ENCODE results near the gene TEC. TPM values are rescaled to one million over a fixed set of nuclear protein-coding genes. Genes with fewer than 3 reads are reported as not detected.

TEC gene
- total RNA-seq, 2 experiments from 2014 or later: 3.6 to 4.2 TPM

DNA sequence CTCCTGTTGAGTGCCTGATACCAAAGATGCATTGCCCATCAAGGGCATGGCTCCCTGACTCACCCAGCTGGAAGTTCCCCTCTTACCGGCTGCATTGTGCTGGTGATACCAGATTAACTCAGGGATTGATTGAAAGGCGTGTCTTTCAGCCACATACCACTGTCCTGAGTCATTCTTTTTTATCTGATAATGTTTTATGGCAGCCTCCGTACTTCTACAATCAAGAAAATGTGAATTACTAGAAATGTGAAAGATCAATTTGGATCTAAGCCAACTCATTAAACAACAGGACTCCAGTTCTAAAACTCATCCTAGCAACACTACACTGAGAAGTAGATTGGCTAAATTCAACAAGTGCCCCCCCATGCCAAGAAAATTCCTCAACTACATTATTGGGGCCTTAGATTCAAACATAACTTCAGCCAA is 175.6 kb downstream of the TEC start:
- DNase-seq: peak; percentile 71
- ChIA-PET CTCF (interaction anchor here (0.6 to 5.9 kb wide), 3 partner anchors 15 to 60 kb away, joined by 3 to 32 read pairs (median 7); no protein-coding TSS in a partner anchor), POLR2A (interaction anchor here (0.9 to 1.2 kb wide), 2 partner anchors 24 to 37 kb away, joined by 3 read pairs; no protein-coding TSS in a partner anchor)
- H3K4me1 Mint-ChIP-seq (ENCODE audit: low read depth): peaks cover 26% of the 10 kb centered on the region
- peaks cover 14% of the 10 kb centered on the region for H3K36me3 Mint-ChIP-seq (ENCODE audit: low read depth)
- TF ChIP-seq, protein P1, sequence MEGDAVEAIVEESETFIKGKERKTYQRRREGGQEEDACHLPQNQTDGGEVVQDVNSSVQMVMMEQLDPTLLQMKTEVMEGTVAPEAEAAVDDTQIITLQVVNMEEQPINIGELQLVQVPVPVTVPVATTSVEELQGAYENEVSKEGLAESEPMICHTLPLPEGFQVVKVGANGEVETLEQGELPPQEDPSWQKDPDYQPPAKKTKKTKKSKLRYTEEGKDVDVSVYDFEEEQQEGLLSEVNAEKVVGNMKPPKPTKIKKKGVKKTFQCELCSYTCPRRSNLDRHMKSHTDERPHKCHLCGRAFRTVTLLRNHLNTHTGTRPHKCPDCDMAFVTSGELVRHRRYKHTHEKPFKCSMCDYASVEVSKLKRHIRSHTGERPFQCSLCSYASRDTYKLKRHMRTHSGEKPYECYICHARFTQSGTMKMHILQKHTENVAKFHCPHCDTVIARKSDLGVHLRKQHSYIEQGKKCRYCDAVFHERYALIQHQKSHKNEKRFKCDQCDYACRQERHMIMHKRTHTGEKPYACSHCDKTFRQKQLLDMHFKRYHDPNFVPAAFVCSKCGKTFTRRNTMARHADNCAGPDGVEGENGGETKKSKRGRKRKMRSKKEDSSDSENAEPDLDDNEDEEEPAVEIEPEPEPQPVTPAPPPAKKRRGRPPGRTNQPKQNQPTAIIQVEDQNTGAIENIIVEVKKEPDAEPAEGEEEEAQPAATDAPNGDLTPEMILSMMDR (IDR thresholded peaks at IDR 0.05): no peak
- no peak overlapping the region for H3K4me3 Mint-ChIP-seq
- intact Hi-C loops (cut with micrococcal nuclease): no loop called here
- no peaks in the 10 kb centered on the region for H3K27me3 Mint-ChIP-seq
- H3K27ac Mint-ChIP-seq: peak overlapping the region; percentile 65
- ATAC-seq: peak; percentile 99
- H3K9me3 Mint-ChIP-seq: no peaks in the 10 kb centered on the region

DNA sequence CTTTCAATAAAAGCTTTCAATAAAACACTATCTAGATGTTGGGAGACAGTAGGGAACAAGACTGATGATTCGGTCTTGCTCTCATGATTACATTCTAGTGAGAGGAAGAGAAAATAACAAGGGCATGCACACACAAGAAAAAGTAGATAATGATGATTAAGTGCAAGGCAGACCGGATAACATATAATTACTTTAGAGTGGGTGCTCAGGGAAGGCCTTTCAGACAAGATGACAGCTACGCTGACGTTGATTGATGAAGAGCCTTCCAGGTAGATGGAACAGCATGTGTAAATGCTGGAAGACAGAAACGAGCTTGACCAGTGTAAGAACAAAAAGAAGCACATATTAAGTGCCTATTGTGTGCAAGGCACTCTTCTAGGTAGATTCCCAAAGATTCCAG is 179.0 kb downstream of the TEC start:
- intact Hi-C loops (cut with micrococcal nuclease): no loop called here
- peaks cover 25% of the 10 kb centered on the region for H3K36me3 Mint-ChIP-seq (ENCODE audit: low read depth)
- H3K27me3 Mint-ChIP-seq: no peaks in the 10 kb centered on the region
- DNase-seq: no peak
- ChIA-PET POLR2A (no interaction called here), CTCF (interaction anchor here (0.7 to 2.3 kb wide), 9 partner anchors 9 to 88 kb away, joined by 3 to 13 read pairs (median 3); partner anchors contain the start of genes CNGA1 and NIPAL1)
- peaks cover 34% of the 10 kb centered on the region for H3K4me1 Mint-ChIP-seq (ENCODE audit: low read depth)
- H3K9me3 Mint-ChIP-seq: no peaks in the 10 kb centered on the region
- no peak overlapping the region for H3K4me3 Mint-ChIP-seq
- TF ChIP-seq, protein P1 (IDR thresholded peaks at IDR 0.05): no peak
- no peak overlapping the region for H3K27ac Mint-ChIP-seq
- ATAC-seq: no peak

DNA sequence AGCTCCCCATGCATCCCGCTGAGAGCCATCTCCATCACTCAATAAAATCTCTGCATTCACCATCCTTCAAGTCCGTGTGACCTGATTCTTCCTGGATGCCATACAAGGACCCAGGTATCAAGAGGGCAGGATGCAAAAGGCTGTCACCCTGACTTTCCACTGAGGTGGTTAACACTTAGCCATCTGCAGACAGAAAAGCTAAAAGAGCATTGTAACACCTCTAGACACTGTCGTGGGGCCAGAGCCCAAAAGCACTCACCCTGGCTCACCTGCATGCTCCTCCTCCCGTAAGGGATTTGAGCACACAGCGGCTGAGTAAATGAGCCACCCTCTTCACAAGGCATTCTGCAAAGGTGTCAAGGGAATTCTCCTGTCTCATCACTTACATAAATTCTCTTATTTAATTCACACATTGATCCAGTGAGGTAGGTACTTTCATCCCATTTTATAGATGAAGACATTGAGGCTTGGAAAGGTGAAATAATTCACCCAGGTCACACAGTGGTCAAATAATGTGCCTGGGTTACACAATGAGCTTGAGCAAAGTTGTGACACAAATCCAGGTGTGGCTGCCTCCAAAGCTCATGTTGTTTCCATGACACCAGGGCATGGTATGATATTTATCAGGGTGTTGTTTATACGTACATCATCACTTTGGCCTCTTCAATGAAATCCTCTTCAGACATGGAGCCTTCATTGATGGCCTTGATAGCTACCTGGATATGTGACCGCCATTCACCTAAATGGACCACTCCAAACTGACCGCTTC is 183.6 kb downstream of the TEC start:
- H3K4me3 Mint-ChIP-seq: no peak overlapping the region
- H3K27me3 Mint-ChIP-seq: no peaks in the 10 kb centered on the region
- peaks cover 36% of the 10 kb centered on the region for H3K4me1 Mint-ChIP-seq (ENCODE audit: low read depth)
- ATAC-seq: peak; percentile 49
- POLR2A ChIA-PET: interaction anchor here (0.7 to 0.8 kb wide), 2 partner anchors 12 to 23 kb away, joined by 3 to 4 read pairs; no protein-coding TSS in a partner anchor
- no peaks in the 10 kb centered on the region for H3K9me3 Mint-ChIP-seq
- CTCF ChIA-PET: interaction anchor here (0.8 to 6.5 kb wide), 17 partner anchors 11 to 159 kb away, joined by 3 to 90 read pairs (median 6); no protein-coding TSS in a partner anchor
- no peak overlapping the region for H3K27ac Mint-ChIP-seq
- TF ChIP-seq, protein P1 (IDR thresholded peaks at IDR 0.05): no peak
- H3K36me3 Mint-ChIP-seq (ENCODE audit: low read depth): peaks cover 28% of the 10 kb centered on the region
- intact Hi-C loops (cut with micrococcal nuclease): loop anchor here (2.0 to 5.0 kb wide), 4 partner anchors 54 to 159 kb away; partner anchors contain the start of genes CNGA1 and NIPAL1
- no peak for DNase-seq

Other genes starting within 250 kb of the TEC start
- 10 to 100 TPM; 20.6 to 23.5 TPM for gene TXK, start 135.6 kb downstream of the TEC start, total RNA-seq
- 10 to 100 TPM; 48.6 to 53.2 TPM for gene SLAIN2, start 71.7 kb upstream of the TEC start, total RNA-seq
- gene SLC10A4, start 213.5 kb upstream of the TEC start, total RNA-seq: not detected
- not detected for gene ZAR1, start 220.4 kb upstream of the TEC start, total RNA-seq